Uterus (tissue), 2 donors: Measurements from ENCODE around the gene TPST2.

Experiments used
- CTCF ChIP-seq, 4 experiments: fragments of 200-600 bp in 2 of 4; fragments of 450-650 bp in 2 of 4; sonication (generic) in 2 of 4; IDR thresholded peaks; one replicate each; pipeline ENCODE4 v1.5.1; 2016 to 2019; ENCODE audit warnings: antibody characterized with exemption in 4 of 4, mild to moderate bottlenecking in 2 of 4, moderate library complexity in 1 of 4
- POLR2A ChIP-seq, 2 donors: fragments of 450-650 bp; IDR thresholded peaks; one replicate each; pipeline ENCODE4 v1.6.1; 2016; ENCODE audit warnings: antibody characterized with exemption in 2 of 2, mild to moderate bottlenecking in 1 of 2, moderate library complexity in 1 of 2

- no peak for TF ChIP-seq CTCF (IDR thresholded peaks at IDR 0.05)
- TF ChIP-seq POLR2A (IDR thresholded peaks at IDR 0.05): no peak
These were observed 43.6 kb downstream of the TPST2 start for GRCh38 chr22:26546282-26546681.
